ENCODE measurements around the gene USP25. TPM values are rescaled to one million over a fixed set of nuclear protein-coding genes. Genes with fewer than 3 reads are reported as not detected.

USP25 gene, protein sequence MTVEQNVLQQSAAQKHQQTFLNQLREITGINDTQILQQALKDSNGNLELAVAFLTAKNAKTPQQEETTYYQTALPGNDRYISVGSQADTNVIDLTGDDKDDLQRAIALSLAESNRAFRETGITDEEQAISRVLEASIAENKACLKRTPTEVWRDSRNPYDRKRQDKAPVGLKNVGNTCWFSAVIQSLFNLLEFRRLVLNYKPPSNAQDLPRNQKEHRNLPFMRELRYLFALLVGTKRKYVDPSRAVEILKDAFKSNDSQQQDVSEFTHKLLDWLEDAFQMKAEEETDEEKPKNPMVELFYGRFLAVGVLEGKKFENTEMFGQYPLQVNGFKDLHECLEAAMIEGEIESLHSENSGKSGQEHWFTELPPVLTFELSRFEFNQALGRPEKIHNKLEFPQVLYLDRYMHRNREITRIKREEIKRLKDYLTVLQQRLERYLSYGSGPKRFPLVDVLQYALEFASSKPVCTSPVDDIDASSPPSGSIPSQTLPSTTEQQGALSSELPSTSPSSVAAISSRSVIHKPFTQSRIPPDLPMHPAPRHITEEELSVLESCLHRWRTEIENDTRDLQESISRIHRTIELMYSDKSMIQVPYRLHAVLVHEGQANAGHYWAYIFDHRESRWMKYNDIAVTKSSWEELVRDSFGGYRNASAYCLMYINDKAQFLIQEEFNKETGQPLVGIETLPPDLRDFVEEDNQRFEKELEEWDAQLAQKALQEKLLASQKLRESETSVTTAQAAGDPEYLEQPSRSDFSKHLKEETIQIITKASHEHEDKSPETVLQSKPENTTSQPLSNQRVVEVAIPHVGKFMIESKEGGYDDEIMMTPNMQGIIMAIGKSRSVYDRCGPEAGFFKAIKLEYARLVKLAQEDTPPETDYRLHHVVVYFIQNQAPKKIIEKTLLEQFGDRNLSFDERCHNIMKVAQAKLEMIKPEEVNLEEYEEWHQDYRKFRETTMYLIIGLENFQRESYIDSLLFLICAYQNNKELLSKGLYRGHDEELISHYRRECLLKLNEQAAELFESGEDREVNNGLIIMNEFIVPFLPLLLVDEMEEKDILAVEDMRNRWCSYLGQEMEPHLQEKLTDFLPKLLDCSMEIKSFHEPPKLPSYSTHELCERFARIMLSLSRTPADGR
- 16.4 and 25.1 TPM in 2 replicates for total RNA-seq (2014; rRNA removed; shearing (Covaris generic); ENCODE audit: low replicate concordance)

DNA sequence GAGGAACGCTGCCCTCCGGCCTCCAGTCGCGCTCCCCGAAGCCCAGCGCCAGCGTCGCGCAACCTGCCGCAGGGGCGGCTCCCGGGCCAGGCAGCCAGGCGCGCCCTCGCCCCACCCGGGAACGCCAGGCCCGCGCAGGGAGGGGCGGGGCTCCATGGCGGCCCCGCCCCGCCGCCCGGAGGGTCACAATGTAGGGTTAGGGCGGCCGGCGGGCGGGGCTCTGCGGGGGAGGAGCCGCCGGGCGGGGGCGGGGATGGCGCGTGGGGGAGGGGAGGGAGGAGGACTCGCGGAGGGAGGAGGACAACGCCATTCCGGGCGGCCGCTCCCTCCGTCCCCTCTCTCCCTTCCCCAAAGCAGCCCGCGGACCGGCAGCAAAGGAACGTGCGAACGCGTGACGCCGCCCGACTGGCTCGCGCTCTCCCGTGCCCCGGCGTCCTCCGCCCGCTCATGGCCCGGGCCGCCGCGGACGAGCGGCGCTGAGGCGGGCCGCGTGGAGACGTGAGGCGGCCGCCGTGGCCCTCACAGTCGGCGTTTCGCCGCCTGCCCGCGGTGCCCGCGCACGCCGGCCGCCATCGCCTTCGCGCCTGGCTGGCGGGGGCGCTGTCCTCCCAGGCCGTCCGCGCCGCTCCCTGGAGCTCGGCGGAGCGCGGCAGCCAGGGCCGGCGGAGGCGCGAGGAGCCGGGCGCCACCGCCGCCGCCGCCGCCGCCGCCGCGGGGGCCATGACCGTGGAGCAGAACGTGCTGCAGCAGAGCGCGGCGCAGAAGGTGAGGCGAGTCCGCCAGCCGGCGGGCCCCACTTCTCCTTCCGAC, at the start of gene USP25:
Gene USP25 (plus strand): TSS at position 309 of the 810 bp plus-strand sequence. CDS start 412 bp downstream, at position 721.
- peak; percentile 87 for DNase-seq

DNA sequence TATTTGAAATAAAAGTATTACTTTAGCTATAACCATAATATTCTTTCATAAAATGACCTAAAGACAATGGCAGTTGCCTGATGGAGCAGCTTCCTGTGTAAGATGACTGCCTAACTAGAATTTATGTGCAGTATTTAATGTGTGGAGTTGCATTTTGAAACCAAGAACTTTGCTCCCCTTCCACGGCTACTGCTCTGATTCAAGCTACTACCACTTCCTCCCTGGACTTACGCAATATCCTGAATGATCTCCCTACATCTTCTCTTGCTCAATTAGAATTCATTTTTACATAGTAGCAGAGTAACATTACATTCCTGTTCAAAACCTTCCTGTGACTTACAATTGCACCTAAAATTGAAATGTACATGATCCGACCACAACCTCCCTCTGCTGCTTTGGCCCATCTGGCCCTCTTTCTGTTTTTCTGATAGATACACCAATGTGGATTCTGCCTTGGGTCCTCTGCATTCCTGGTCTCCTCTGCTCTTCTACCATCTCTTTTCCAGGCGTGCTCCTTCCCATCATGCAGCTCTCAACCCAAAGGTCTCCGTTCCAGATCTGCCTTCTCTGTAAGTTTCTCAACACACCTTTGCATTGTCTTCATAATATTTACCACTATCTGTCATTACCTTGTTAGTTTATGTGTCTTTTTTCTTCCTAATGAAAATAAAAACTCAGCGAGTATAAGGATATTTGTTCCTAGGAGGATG, 47.4 kb upstream of the USP25 start:
- Histone ChIP-seq H3K27me3 (no peaks in the 10 kb centered on the region), H3K9me3 (peaks cover 10% of the 10 kb centered on the region), H3K4me3 (no peak overlapping the region), H3K36me3 (no peaks in the 10 kb centered on the region)
- no peak for DNase-seq

More for the DNA sequence above, at the start of gene USP25:
- Histone ChIP-seq H3K9me3 (no peaks in the 10 kb centered on the region), H3K4me3 (peak within 1 kb of the TSS; percentile 64), H3K27me3 (no peaks in the 10 kb centered on the region), H3K36me3 (no peaks in the 10 kb centered on the region)

DNA sequence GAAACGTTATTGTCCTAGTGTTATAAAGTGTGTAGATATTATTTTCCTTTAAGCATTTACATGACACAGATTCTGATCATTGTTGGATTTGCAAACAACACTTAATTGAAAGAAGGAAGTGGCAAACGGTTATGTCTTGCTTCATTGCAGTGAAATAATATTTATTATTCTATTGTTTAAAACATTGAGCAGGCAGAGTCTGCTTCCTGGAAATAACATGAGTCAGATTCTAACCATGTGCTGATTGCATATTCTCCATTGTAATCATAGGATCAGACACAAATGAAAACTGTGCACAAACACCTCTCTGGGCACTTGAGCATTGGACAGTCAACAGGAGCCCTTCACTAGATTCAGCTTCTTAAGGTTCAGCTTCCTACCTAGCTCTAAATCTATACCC, 46.8 kb upstream of the USP25 start:
- no peaks in the 10 kb centered on the region for H3K36me3 ChIP-seq
- peaks cover 14% of the 10 kb centered on the region for H3K9me3 ChIP-seq
- H3K27me3 ChIP-seq = no peaks in the 10 kb centered on the region
- DNase-seq = no peak
- no peak overlapping the region for H3K4me3 ChIP-seq

DNA sequence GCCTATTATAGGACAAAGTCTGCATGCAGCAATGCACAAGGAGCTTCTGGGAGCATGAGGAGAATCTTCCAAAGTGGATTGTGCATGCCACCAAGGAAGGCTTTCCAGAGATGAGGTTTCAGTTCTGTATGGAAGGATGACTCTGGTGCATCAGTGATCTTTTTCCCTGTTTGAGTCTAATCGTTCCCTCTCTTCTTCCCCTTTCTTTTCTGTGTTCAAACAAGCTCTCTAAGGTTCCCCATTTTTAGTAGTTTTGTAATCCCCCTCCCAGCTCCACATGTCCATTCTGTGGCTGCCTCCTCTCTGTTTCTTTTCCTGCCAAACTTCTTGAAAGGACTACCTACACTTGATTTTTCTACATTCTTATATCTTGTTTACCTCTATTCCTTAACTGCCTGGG, 43.3 kb upstream of the USP25 start:
- Histone ChIP-seq H3K9me3 (peaks cover 15% of the 10 kb centered on the region), H3K4me3 (no peak overlapping the region), H3K27me3 (no peaks in the 10 kb centered on the region), H3K36me3 (no peaks in the 10 kb centered on the region)
- no peak for DNase-seq

DNA sequence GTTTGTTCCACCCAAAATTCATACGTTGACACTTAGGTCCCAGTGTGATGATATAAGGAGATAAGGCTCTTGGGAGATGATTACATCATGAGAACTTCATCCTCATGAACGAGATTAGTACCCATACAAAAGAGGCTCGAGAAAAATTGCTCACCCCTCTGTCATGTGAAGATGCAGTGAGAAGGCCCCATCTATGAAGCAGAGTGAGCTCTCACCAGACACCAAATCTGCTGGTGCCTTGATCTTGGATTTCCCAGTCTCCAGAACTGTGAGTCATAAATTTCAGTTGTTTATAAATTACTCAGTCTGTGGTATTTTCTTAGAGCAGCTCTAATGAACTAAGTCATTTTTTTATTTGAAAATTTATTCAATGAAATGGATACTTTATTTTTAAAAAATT, 42.6 kb upstream of the USP25 start:
- peak; percentile 31 for DNase-seq
- Histone ChIP-seq H3K9me3 (peaks cover 15% of the 10 kb centered on the region), H3K4me3 (no peak overlapping the region), H3K36me3 (no peaks in the 10 kb centered on the region), H3K27me3 (no peaks in the 10 kb centered on the region)

- no peak for DNase-seq
- Histone ChIP-seq H3K4me3 (no peak overlapping the region), H3K9me3 (peaks cover 15% of the 10 kb centered on the region), H3K36me3 (no peaks in the 10 kb centered on the region), H3K27me3 (no peaks in the 10 kb centered on the region)
Observed at GRCh38 chr21:15688016-15688415, 41.8 kb upstream of the USP25 start.

GRCh38 chr21:15688809-15689208, 41.0 kb upstream of the USP25 start:
- H3K4me3 ChIP-seq = no peak overlapping the region
- DNase-seq = no peak
- H3K36me3 ChIP-seq = no peaks in the 10 kb centered on the region
- peaks cover 15% of the 10 kb centered on the region for H3K9me3 ChIP-seq
- H3K27me3 ChIP-seq = no peaks in the 10 kb centered on the region

DNA sequence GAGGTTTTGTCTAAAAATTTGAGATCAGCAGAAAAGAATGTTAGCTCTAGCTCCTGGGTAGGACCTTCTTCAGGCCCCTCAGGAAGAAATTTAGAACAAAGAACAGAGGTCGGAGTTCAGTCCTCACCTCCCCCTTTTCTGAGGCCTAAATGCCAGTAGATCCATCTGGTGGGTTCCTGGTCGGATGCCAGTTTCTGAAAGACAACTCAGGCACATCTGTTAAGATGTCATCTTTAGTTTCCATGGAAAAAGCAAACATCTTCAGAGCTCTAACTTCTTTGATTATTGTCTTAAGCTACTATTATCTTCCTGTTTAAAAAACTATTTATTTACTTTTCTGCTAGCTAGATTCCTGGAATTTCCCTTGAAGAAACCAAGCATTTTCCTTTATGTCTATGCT, 37.1 kb upstream of the USP25 start:
- H3K4me3 ChIP-seq = no peak overlapping the region
- H3K27me3 ChIP-seq = no peaks in the 10 kb centered on the region
- peaks cover 7% of the 10 kb centered on the region for H3K9me3 ChIP-seq
- H3K36me3 ChIP-seq = no peaks in the 10 kb centered on the region; the same call in 1 of the 2 replicates
- DNase-seq = peak; percentile 24

DNA sequence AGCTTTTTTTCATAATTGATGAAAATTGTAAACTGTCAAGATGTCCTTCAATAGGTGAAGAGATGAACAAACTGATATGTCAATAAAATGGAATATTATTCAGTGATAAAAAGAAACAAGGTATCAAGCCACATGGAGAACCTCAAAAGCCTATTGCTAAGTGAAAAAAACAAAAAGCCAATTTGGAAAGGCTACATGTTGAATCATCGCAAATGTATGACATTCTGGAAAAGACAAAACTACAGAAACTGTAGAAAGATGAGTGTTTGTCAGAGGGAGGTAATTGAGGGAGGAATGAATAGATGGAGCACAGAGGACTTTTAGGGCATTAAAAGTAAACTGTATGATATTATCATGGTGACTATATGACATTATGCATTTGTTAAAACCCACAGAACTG, 34.5 kb upstream of the USP25 start:
- DNase-seq = no peak
- Histone ChIP-seq H3K4me3 (no peak overlapping the region), H3K27me3 (no peaks in the 10 kb centered on the region), H3K36me3 (no peaks in the 10 kb centered on the region; the same call in 1 of the 2 replicates), H3K9me3 (peaks cover 10% of the 10 kb centered on the region)

GRCh38 chr21:15701830-15702229, 28.0 kb upstream of the USP25 start:
- Histone ChIP-seq H3K27me3 (no peaks in the 10 kb centered on the region), H3K4me3 (no peak overlapping the region), H3K9me3 (peaks cover 20% of the 10 kb centered on the region), H3K36me3 (no peaks in the 10 kb centered on the region)
- no peak for DNase-seq

DNA sequence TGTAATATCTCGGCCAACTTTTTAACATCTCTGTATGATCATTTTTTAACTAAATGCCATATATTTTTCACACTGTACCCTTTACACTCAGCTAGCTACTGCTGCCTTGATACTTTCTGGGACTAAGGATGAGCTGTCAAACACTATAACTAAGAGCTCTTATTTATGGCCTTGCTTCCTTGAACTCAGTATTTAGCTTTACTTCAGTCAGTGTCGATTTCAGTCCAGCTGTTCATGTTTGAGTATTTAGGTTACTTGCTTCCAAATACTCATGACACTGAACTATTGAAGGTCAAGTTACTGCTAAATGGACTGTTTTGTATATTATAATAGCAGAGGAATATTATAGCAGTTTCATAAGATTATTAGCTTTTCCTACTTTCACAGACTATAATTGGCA, 25.9 kb upstream of the USP25 start:
- no peak for DNase-seq
- Histone ChIP-seq H3K9me3 (peaks cover 15% of the 10 kb centered on the region), H3K27me3 (no peaks in the 10 kb centered on the region), H3K4me3 (no peak overlapping the region), H3K36me3 (no peaks in the 10 kb centered on the region)

DNA sequence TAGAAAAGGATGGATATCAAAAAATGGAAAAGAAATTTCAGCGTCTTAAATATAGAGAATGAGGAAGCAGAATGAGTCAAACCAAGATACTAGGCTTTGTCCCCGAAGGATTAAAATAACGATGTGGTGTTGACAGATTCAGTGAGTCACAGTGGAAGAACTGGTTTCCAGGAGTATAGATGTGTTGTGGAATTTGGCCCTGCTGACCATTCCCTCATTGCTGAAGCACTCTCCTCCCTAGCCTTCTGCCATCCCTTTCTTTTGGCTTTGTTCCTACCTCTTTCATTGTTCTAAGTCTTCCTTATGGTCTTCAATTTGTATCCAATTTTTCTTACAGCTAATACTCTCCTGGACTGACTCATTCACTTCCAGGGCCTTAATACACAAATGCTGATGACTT, 23.1 kb upstream of the USP25 start:
- no peaks in the 10 kb centered on the region for H3K27me3 ChIP-seq
- H3K9me3 ChIP-seq = peaks cover 15% of the 10 kb centered on the region; the same call in 1 of the 2 replicates
- H3K36me3 ChIP-seq = no peaks in the 10 kb centered on the region
- DNase-seq = peak; percentile 87
- no peak overlapping the region for H3K4me3 ChIP-seq

DNA sequence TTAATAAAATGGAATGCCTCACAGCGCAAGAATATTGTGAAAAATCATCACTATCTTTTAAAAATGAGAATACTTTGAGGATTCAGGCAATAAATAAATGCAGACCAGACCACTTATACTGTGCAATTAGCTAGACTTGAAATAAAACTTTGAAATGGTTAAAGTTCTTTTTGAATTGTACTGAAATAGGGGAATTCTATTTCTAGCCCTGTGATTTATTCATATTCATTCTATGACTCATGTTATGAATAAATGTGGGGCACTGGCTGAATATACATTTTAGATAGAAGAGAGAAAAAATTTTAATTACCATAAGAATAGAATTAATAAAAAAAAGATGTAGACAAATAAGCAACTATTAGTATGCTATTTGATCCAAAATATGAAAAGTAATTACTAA, 16.4 kb upstream of the USP25 start:
- Histone ChIP-seq H3K9me3 (no peaks in the 10 kb centered on the region), H3K36me3 (no peaks in the 10 kb centered on the region), H3K27me3 (no peaks in the 10 kb centered on the region), H3K4me3 (no peak overlapping the region)
- DNase-seq = no peak

DNA sequence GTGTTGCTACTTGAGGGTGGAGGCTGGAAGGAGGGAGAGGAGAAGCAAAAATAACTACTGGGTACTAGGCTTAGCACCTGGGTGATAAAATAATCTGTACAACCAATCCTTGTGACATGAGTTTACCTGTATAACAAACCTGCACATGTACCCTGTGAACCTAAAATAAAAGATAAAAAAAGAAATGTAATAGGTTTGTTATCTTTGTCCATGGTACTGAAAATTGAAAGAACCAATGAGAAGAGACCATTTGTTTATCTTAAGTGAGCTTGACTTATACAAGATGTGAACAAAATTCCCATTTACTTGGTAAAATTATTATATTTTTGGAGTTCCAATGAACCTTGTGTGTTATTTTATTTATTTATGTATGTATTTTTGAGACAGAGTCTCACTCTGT, 11.1 kb upstream of the USP25 start:
- Histone ChIP-seq H3K36me3 (no peaks in the 10 kb centered on the region), H3K9me3 (peaks cover 3% of the 10 kb centered on the region; the same call in 1 of the 2 replicates), H3K27me3 (no peaks in the 10 kb centered on the region), H3K4me3 (no peak overlapping the region)
- no peak for DNase-seq

DNA sequence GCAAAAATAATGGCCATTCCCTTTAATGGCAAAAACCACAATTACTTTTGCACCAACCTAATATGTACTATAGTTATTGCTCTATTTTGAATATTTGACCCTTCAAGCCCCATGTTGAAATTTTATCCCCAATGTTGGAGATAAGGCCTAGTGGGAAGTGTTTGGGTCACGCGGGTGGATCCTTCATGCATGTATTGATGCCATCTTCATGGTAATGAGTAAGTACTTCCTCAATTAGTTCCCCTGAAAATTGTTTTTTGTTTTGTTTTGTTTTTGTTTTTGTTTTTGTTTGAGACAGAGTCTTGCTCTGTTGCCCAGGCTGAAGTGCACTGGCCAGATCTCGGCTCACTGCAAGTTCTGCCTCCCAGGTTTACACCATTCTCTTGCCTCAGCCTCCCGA, 9.8 kb upstream of the USP25 start:
- DNase-seq = no peak
- Histone ChIP-seq H3K27me3 (no peaks in the 10 kb centered on the region), H3K9me3 (peaks cover 3% of the 10 kb centered on the region; the same call in 1 of the 2 replicates), H3K4me3 (no peak overlapping the region), H3K36me3 (no peaks in the 10 kb centered on the region)
